ENCODE data around the gene PGR.

DNA sequence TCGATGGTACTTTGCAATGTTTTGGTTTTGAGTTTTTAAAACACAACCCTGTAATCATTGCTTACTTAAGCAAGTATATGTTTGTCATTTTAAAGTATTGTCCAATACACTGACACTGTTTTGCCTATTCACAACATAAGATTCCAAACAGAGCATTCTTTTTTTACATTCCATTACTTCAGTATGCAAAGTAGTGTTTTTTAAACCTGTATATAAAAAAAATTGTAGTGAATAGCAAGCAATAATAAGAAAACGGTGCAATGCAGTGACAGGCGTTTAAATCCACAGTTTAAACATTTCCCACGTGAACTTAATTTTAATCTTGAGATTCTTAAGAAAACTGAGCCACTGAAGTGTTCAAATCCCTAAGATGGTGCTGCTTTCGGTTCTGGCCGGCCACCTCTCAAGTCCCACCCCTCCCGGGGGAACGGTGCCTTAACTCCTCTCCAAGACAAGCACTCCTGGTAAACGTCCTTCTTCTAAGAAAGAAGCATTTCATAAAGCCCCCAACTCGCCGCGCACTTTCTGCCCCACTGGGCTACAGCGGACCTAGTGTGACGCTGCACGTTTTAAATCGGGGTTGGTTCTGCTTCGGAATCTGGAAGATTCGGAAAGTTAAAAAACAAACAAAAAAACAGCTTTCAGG, 2.9 kb downstream of the PGR start:
- TF ChIP-seq, protein P1, sequence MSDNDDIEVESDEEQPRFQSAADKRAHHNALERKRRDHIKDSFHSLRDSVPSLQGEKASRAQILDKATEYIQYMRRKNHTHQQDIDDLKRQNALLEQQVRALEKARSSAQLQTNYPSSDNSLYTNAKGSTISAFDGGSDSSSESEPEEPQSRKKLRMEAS (IDR thresholded peaks at IDR 0.05): no peak
- TF ChIP-seq JUN (IDR thresholded peaks at IDR 0.05; ENCODE audit: low read depth, low read length): no peak
- TF ChIP-seq, protein P2, sequence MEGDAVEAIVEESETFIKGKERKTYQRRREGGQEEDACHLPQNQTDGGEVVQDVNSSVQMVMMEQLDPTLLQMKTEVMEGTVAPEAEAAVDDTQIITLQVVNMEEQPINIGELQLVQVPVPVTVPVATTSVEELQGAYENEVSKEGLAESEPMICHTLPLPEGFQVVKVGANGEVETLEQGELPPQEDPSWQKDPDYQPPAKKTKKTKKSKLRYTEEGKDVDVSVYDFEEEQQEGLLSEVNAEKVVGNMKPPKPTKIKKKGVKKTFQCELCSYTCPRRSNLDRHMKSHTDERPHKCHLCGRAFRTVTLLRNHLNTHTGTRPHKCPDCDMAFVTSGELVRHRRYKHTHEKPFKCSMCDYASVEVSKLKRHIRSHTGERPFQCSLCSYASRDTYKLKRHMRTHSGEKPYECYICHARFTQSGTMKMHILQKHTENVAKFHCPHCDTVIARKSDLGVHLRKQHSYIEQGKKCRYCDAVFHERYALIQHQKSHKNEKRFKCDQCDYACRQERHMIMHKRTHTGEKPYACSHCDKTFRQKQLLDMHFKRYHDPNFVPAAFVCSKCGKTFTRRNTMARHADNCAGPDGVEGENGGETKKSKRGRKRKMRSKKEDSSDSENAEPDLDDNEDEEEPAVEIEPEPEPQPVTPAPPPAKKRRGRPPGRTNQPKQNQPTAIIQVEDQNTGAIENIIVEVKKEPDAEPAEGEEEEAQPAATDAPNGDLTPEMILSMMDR (IDR thresholded peaks at IDR 0.05; ENCODE audit: control extremely low read depth in 1 of 3, insufficient read depth in 1 of 3, low read depth in 1 of 3, low read length in 3 of 3): no peak
- TF ChIP-seq BRCA1 (IDR thresholded peaks at IDR 0.05; ENCODE audit: low read depth, low read length): no peak
- TF ChIP-seq PHF8 (conservative IDR thresholded peaks at IDR 0.05; ENCODE audit: low read depth, low read length): no peak
- no peak for TF ChIP-seq EZH2 (IDR thresholded peaks at IDR 0.05; ENCODE audit: low read depth, low read length, severe bottlenecking)
- no peak for TF ChIP-seq KDM5A (IDR thresholded peaks at IDR 0.05; ENCODE audit: low read length)
- TF ChIP-seq SP4 (IDR thresholded peaks at IDR 0.05; ENCODE audit: low read length): no peak
